Activated CD8-positive, alpha-beta memory T cell treated with anti-CD3 and anti-CD28 coated beads, Interleukin-2, amount 50 U/mL, for 1 hour (primary cell): Measurements from ENCODE around the gene ADAMTS15.

Experiments used
- DNase-seq: peaks from one replicate; pipeline ENCODE4 v3.0.0-alpha.2; 2020; ENCODE audit errors: extremely low read depth

The ADAMTS15 gene

DNA sequence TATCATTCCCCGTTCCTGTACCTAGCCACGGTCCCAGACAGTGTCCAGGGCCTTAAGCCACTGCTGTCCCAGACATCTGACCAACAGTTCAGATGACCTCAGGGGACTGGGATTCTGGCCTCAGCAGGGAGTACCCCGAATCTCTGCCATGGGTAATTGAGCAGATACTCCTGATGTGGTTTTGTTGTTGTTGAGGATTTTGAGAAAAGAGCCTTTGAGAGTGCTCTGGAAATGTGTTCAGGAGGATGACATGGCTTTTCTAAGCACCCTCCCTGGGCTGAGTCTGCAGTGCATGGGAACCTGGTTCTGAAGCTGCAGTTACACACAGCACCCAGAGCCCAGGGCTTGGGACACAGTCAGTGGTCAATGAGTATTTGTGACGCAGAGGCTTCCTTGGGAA is 30.4 kb downstream of the ADAMTS15 start:
- DNase-seq = no peak

DNA sequence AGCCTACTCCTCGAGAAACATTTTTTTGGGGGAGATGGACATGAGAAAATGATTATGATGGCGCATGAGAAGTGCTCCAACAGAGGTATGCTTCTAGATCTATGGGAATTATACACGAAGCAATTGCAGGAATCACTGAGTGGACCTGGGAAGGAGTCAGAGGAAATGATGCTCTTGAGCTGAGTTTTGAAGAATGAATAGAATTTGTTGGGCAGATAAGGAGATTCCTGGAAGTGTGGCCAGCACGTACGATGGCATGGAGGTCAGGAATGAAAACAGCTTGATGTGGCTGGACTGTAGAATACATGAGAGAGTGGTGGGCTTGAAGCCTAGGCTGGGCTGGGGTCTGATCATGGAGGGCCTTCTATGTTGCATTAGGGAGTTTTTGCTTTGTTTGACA is 31.7 kb downstream of the ADAMTS15 start:
- DNase-seq = no peak

DNA sequence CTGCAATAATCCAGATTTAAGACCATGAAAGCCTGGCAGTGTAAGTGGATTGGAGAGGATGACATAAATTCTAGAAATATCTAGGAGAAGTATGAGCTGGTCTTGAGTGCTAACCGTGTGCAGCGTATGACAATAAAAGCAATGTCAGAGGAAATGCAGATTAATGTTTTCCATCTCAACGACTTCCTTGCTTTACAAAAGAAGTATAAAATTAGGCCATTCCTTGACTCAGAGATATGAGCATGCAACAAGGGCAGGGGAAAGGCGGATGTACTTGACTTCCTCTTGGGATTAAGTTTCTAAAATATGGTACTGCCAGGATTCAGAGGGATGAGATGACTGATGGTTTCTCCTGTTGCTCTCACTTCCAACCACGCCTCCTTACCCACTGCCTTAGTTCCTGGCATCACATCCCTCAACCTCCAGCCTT is 32.3 kb downstream of the ADAMTS15 start:
- no peak for DNase-seq

DNA sequence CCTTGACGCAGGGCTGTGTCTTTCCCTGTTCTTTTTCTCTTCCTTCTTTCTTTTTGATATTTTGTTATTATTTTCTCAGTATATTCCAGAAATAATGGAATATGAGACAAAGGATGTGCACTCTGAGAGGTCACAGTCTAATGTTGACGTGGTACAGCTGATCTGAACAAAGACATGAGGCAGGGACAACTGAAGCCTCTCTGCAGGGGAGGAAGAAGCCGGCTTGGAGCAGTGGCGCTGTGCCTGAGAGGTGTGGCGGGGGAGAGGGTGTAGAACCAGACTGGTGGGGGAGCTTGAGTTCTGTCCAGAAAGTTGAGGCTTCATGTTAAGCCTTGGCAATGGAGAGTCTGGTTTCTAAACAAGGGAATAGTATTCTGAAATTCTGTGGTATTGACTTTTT is 34.7 kb downstream of the ADAMTS15 start:
- no peak for DNase-seq

DNA sequence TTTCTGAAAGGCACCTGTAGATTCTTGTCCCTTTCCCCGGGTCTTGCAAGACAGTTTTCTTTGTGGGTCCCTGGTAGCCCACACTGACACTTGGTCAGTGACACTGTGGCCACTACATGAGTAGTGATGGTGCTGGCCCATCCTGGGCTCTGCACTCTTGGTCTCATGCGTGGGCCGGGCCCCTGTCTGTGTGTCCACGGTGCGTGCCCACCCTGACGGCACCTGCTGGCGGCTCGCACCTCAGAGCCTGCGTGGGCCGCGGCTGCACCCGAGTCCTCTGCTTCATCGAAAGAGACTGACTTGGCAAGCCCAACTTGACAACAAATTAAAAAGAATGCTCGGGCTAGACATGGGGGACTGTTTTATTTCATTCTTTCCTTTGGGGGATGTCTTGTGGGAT is 37.5 kb downstream of the ADAMTS15 start:
- no peak for DNase-seq

DNA sequence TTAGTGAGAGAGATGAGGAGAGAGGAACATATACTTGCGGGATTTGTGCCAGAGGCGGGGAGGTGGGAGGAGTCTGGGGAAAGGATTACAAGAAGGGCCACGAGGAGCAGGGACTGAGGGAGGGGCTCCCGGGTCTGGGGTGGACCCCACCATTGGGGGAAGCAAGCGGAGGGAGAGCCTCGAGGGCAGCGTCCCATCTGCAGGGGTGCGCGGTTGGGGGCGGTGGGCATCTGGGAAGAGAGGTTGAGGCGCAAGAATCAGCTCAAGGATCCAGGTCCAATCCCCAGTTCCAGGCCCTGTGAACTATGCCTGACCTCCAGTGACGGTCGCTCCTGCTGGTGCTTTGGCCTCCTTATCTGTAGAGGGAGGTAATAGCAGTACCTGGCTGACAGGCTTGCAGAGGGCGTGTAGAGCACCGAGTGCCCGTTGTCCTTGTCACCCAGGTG is 38.0 kb downstream of the ADAMTS15 start:
- DNase-seq = no peak

DNA sequence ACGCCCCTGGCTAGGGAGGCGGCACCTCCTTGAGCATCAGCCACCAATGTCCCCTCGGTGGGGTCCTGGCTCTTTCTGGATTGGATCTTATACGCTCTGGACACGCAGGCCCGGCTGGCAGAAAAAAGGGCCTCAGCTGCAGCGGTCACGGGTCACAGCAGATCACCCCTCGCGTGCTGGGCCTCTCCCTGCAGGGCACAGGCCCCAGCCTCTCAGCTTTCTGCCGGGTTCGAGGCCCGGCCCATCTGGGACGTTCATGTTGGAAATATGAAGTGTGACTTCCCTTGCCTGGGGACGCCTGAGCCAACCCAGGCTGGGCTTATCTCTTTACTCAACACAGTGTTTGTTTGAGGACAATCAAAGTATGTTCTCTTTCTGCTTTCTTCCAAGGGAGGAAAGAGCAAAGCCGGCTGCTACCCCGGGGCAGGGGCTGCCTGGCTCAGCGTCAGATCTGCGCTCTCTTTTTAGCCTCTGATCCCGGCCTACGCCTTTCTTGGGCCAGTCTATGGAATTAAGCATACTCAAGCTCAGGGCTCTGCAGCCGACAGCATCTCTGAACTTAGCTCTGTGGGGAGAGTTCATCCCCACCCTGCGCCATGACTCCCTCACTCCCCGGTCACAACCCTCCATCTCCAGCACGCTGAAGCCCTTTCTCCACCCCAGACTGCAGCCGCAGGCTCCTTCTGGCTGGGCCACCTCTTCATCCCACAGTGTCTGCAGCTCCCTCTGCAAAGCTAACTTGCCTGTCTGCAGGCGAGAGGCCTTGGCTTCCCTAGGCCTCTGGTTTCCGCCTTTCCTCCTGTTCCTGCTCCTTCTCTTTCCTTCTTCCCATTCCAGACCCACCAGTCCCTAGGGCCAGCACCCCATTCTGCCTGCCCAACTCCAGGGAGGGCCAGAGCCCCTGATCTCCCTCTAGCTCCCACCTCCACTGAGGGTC is 38.8 kb downstream of the ADAMTS15 start:
- no peak for DNase-seq

DNA sequence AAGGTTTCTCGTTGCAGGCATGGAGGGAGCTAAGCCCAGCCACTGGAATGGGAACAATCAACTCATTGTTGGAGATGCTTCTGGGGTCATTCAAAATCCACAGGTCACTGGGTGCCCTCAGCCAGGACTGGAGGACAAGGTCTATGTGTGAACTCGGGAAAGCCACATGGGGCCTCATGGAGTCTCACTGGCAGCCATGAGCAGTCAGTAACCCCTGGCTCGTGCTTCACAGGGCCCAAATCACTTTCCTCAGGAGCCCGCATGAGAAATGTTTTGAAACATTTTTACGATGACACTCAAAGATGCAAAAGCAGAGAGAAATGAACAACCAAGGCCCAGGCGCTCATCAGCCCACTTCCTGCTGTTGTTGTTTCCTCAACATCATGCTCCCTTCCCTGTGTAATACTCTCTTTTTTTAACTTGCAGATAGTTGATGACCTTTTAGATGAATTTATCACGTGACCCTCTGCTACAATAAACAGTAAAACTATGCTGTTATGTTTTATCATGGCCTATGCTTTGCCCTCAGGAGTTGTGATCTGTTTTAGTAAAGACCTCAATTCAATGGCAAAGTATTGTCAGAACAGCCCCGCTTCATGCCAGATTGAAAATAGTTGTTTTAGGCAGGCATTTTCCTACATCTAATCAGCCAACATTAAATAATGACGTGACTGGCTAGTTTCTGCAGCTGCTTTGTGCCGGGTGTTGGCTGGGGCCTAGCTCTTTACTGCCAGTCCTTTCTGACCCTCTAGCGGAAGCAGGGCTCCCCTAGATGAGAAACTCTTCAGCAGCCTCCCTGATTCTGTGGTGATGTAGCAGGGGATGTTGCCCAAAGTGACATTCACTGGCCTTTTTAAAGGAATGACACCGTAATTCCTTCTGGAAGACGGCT is 39.7 kb downstream of the ADAMTS15 start:
- no peak for DNase-seq

DNA sequence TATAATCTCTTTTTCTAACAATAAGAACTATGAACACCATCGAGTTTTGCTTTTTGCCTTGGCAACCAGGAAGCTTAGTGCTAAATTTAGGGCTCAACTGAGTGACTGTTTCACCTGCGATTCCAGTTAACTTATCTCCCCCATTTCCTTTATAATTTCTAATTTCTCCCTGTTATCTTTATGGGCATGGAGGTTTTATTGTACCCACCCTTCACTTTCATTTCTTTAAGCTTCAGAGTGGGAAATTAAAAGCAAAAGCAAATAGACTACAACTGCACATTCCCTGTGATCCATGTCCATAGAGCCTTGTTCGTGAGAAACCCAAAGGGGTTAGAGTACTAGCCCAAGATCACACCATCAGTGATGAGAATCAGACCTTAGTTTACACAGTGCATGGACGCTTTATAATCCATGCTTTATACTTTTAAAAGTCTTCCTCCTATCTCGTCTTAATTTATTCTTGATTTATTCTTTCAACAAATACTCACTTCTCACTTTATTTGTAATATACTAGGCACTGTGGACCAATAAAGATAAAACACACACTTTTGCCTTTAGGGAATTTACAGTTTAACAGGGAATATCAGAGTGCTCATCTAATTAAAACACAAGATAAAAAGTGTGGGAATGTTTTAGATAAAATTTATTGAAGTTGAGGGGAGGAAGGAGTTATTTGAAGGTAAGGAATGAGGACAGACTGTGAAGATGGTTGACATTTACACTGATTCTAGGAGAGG is 40.6 kb downstream of the ADAMTS15 start:
- no peak for DNase-seq

DNA sequence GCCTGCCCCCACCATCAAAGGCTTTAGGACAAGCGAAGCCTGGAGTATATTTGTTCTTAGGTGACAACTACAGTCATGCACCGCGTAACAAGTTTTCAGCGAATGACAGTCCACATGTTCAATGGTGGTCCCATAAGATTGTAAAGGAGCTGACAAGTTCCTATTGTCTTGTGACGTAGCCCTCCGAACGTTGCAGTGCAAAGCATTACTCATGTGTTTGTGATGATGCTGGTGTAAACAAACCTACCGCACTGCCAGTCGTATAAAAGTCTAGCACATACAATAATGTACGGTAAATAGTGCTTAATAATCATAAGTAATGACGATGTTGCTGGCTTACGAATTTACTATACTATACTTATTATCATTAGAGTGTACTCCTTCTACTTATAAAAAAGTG is 41.3 kb downstream of the ADAMTS15 start:
- no peak for DNase-seq

DNA sequence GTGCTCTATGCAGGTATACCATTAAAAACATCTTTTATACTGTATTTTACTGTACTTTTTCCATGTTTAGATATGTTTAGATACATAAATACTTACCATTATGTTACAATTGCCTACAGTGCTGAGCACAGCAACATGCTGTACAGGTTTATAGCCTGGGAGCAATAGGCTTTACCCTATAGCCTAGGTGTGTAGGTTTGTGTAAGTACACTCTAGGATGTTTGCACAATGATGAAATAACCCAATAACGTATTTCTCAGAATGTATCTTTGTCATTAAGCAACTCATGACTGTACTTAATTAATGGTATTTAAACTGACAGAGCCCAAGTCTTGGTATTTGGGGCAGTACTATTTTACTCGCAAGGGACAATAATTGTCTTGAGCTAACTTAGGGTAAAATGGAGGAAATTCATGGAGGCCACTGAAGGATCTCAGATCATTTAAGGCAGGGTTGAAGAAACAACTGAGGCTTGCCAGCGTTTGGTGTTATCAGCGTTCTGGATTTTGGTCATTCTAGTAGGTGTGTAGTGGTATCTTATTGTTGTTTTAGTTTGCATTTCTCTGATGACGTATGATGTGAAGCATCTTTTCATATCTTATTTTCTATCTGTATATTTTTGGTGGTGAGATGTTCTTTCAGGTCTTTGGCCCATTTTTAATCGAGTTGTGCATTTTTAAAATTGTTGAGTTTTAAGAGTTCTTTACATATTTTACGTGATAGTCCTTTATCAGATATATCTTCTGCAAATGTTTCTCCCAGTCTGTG is 42.4 kb downstream of the ADAMTS15 start:
- DNase-seq = no peak

DNA sequence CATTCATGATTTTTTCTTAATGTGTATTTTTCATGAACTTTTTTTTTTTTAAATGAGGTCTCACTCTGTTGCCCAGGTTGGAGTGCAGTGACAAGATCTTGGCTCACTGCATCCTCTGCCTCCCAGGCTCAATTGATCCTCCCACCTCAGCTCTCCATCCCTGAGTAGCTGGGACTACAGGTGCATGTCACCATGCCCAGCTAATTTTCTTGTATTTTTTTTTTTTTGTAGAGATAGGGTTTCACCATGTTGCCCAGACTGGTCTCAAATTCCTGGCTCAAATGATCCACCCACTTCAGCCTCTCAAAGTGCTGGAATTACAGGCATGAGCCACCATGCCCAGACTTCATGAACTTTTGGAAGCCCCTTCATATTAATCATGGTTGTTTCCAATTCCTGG is 49.7 kb downstream of the ADAMTS15 start:
- no peak for DNase-seq

DNA sequence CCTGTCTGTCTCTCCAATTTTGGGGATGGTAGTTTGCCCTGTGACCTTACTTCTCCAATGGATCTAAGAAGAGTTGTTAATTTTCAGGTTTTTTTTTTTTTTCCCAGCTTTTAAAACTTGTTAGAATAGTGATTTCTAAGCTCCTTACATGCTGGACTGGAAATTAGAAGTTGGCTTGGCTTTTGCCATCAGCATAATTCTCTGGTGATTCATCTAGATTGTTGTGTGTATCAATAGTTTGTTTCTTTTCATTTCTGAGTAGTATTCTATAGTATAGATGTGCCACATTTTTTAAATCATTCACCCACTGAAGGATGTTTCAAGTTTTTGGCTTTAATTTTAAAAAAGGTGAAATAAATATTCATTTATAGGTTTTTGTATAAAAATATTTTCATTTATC is 51.4 kb downstream of the ADAMTS15 start:
- no peak for DNase-seq

DNA sequence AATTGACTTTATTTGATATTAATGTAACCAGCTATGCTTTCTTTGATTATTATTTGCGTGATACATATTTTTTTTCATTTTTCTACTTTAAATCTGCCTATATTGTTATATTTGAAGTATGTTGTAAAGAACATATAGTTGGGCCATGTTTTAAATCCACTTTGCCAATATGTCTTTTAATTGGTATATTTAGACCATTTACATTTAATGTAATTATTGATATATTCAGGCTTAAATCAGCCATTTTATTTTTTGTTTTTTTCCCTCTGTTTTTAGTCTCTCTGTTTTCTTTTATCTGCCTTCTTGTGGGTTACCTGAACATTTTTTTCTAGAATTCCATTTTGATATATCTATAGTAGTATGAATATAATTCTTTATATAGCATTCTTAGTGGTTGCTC is 55.9 kb downstream of the ADAMTS15 start:
- DNase-seq = no peak

DNA sequence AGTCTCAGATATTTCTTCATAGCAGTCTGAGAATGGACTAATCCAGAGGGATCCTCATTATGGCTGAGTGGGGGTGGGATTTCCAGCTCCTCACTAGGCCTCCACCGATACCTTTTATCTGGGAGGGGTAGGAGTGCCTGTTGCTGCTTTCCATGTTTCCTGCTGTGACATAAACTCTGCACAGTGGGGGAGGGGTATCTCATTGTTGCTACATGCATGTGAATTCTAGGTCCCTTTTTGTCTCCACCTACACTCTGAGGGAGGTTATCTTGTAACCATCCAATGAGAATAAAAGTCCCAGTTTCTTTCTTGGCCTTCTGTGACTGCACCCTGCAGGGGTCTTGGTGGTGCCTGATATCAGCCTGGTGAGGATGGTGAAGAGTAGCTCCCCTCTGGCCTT is 60.5 kb downstream of the ADAMTS15 start:
- no peak for DNase-seq

DNA sequence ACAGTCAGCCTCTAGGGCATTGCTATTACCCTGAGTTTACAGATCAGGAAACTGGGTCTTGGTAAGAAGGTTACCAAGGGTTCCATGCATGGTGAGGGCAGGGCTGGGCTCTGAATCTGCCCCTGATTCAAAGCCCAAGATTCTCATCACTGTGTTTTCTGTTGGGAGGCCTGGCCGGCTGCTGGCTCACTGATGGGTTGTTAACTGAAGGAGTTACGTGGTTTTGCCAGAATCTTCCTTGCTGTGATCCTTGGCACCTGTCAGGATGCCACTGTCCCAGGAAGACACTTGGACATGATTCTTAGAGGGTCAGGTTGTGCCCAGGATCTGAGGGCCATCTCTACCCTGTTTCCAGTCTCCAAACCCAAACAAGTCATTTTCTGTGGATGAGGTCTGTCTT is 61.5 kb downstream of the ADAMTS15 start:
- DNase-seq = no peak

DNA sequence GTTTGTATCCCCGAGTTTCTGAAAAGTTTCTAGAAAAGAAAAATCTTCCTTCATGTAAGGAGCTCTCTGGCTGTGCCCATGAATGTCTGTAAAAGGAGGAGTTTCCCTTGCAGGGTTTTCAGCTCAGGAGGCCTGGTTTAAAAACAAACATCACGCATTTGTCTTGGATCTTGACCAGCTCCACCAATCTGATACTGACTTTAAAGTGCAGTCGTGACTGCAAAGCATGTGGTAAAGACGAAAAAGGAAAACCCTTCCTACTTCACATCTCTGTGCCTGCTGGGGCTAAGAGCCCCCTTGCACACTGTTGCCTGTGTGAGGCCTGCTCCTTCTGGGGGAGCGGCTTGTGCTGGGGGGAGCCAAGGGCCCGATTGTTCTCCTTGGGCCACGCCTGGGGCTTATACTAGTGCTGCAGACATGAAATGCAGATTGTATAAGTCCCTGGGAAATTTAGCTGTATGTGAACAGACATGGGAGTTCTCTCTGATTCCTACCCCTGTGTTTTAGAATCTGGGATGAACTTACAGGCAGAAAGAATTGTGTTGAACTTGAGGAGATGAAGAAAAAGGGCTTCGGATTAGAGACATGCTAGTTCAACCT is 62.1 kb downstream of the ADAMTS15 start:
- DNase-seq = no peak

DNA sequence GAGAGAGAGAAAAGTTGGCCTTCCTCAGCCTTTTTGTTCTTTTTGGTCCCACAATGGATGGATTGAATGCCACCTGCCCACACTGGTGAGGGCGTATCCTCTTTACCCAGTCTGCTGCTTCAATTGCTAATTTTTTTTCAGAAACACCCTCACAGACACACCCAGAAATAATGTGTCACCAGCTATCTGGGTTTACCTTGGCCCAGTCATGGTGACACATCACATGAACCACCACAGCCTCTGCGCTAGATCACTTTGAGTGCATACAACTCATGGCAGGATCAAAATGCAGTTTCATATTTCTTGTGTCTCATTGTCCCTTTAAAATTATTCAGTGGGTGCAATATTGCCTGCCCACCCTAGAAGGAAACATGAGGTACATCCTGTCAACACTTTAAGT is 63.3 kb downstream of the ADAMTS15 start:
- no peak for DNase-seq

DNA sequence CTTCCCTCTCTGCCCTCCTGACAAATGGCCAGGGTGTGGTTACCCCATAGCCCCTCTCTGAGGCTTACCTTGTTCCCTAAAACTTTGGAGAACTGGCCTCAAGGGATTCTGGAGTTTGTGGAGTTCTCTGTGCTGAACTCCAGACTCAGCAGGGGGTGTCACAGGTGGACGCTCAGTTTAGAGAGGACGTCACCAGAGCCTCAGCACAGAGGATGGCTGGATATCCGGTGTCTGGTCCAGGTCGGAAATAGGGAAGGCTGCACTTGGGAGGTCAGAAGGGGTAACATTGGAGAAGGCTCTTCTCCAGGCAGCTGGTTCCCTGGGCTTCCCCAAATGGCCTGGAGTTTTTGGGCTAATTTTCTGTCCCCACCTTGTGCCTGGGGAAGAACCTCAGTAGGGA is 64.2 kb downstream of the ADAMTS15 start:
- no peak for DNase-seq

DNA sequence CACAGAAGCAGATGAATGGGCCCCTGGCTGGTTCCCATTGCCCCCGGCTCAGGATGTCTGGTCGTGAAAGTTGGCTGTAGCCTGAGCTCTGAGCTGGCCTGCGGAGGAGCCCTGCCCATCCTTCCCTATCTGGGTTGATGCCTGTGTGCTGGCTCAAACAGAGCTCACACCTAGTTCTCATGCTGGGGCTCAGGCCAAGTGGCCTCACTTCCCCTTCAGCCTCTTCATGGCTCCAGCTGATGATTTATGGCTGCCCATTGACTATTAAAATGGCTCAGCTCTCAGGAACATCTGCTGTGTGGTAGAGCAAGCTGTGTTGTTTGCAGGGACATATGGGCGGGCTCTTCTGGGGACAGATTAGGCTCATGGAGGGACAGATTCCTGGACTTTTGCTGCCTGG is 64.7 kb downstream of the ADAMTS15 start:
- no peak for DNase-seq

DNA sequence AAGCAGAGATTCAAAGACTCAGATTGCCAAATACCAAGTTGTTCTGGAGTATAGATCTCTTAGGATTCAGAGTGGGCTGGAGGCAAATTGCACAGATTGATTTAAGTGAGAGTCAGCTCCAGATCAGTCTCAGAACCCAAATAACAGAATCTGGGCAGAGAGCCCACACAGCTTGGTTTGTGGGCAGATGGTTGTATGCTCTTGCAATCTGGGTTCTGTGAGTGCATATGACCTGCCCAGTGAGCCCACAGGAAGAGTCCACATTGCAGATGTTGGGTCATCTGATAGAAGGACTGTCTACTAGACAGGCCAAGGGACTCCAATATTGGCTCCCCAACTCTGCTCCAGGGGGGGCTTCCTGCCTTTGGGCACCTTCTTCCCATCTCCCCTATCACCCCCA is 65.9 kb downstream of the ADAMTS15 start:
- no peak for DNase-seq
